PFSK-1 (cell line): ENCODE results near the gene RAD51B.

Experiments
- REST ChIP-seq, 2 experiments: IDR thresholded peaks; 2 replicates each; pipeline versions ENCODE4 v1.6.1 to v1.8.0; 2011 to 2012; ENCODE audit warnings: low read depth in 2 of 2, low read length in 2 of 2, control low read depth in 1 of 2, inconsistent platforms in 1 of 2, mild to moderate bottlenecking in 1 of 2, moderate library complexity in 1 of 2; ENCODE audit not compliant: insufficient read depth in 1 of 2
- SIN3A ChIP-seq: IDR thresholded peaks from 2 replicates; pipeline ENCODE4 v1.6.1; 2012; ENCODE audit warnings: mild to moderate bottlenecking, low read length, moderate library complexity, borderline replicate concordance; ENCODE audit not compliant: insufficient read depth

DNA sequence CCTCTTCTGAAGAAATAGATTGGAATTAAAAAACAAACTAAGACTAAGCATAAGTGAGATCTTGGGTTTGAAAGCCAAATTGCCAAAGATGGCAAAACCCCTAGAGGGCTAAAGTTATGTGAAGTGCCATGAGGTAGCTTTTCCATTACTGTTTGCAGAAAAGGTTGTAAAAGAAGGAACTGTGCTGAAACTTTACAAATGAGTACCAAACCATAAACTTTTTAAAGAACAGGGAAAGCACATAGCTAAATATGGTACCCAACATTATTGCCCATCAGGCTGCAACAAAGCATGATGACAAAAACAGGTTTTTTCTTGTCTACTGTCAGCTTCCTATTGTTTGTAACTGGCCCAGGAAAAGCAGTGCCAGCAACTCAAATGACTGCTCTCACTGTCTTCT, 224.2 kb downstream of the RAD51B start:
- TF ChIP-seq REST (IDR thresholded peaks at IDR 0.05; ENCODE audit: insufficient read depth in 1 of 2, low read depth in 2 of 2, low read length in 2 of 2) = no peak
- TF ChIP-seq SIN3A = no peak
